ENCODE results near the gene TP53I11.

- no peak for TF ChIP-seq EZH2 (IDR thresholded peaks at IDR 0.05; ENCODE audit: insufficient read depth, poor library complexity, severe bottlenecking)
- no peak for TF ChIP-seq EZH2phosphoT487 (IDR thresholded peaks at IDR 0.05; ENCODE audit: insufficient read depth, low read depth)
Measured at GRCh38 chr11:44940404-44940803, 10.3 kb downstream of the TP53I11 start.
